GM20000 (cell line): ENCODE results near the gene ARFGEF2.
"Not testable (repeated sequence)": the region's sequence is repeated elsewhere in the genome, so short reads cannot be mapped to it uniquely, and the experiment has no call there.

Experiments used
- DNase-seq: peaks from one replicate; pipeline ENCODE4 v3.0.0; 2012; ENCODE audit warnings: low spot score
- CTCF ChIP-seq: IDR thresholded peaks from 2 replicates; pipeline ENCODE4 v1.5.1; 2012; ENCODE audit warnings: mild to moderate bottlenecking, control low read depth; ENCODE audit errors: extremely low read depth, missing control alignments

The ARFGEF2 gene

GRCh38 chr20:48880331-48880730, 41.2 kb upstream of the ARFGEF2 start:
- TF ChIP-seq CTCF, result no peak
- DNase-seq, result no peak

GRCh38 chr20:48880981-48881657, 40.4 kb upstream of the ARFGEF2 start:
- no peak for DNase-seq
- TF ChIP-seq CTCF, result no peak

GRCh38 chr20:48885237-48885636, 36.3 kb upstream of the ARFGEF2 start:
- DNase-seq, result no peak
- TF ChIP-seq CTCF, result no peak

GRCh38 chr20:48886194-48886593, 35.3 kb upstream of the ARFGEF2 start:
- no peak for DNase-seq
- TF ChIP-seq CTCF, result no peak

GRCh38 chr20:48886811-48887210, 34.7 kb upstream of the ARFGEF2 start:
- no peak for TF ChIP-seq CTCF
- DNase-seq, result no peak

GRCh38 chr20:48888517-48888916, 33.0 kb upstream of the ARFGEF2 start:
- DNase-seq, result not testable (repeated sequence)

GRCh38 chr20:48889140-48889790, 32.2 kb upstream of the ARFGEF2 start:
- no peak for TF ChIP-seq CTCF
- no peak for DNase-seq
